Body of pancreas (tissue), 4 donors: Measurements from ENCODE around the gene LMX1A. TPM values are rescaled to one million over a fixed set of nuclear protein-coding genes. Genes with fewer than 3 reads are reported as not detected.
A peak's percentile ranks its signal among the peaks of the same experiment; 100 is the strongest.

ENCODE experiments used
- ATAC-seq: fragments of 150-250 bp; one replicate; pipeline ENCODE4 v1.9.1; 2016
- DNase-seq, 4 donors: peaks; one replicate each; pipeline ENCODE4 v3.0.0-alpha.2; 2019
- H3K27ac ChIP-seq, 4 donors: fragments of 200-600 bp; sonication (generic); 1 replicate in 3 of 4; 2 replicates in 1 of 4; pipeline versions ENCODE4 v1.5.1 to v1.6.1; 2016 to 2019; ENCODE audit warnings: mild to moderate bottlenecking in 1 of 4, mixed read lengths in 1 of 4, moderate library complexity in 1 of 4
- H3K27me3 ChIP-seq, 2 donors: fragments of 200-600 bp; sonication (generic); one replicate each; pipeline ENCODE4 v1.6.0; 2016; ENCODE audit warnings: mild to moderate bottlenecking in 1 of 2
- H3K36me3 ChIP-seq, 2 donors: fragments of 200-600 bp; sonication (generic); replicated peaks in 1 of 2; 2 replicates each; pipeline ENCODE4 v1.5.1; 2016; ENCODE audit warnings: low read depth in 2 of 2; ENCODE audit not compliant: insufficient read depth in 1 of 2
- H3K4me1 ChIP-seq: fragments of 200-600 bp; sonication (generic); one replicate; pipeline ENCODE4 v1.6.0; 2016
- H3K4me3 ChIP-seq, 2 donors: fragments of 200-600 bp; sonication (generic); 1 replicate in 1 of 2; 2 replicates in 1 of 2; pipeline ENCODE4 v1.5.1; 2016 to 2019
- H3K9me3 ChIP-seq, 3 donors: fragments of 200-600 bp; sonication (generic); 1 replicate in 2 of 3; 2 replicates in 1 of 3; pipeline ENCODE4 v1.5.1; 2016
- POLR2A ChIP-seq, 3 donors: fragments of 450-650 bp; IDR thresholded peaks; one replicate each; pipeline ENCODE4 v1.6.1; 2016; ENCODE audit warnings: antibody characterized with exemption in 3 of 3, mild to moderate bottlenecking in 2 of 3
- WGBS, 2 donors: methylation state at CpG; one replicate each; pipeline ENCODE4 v1.1.5; 2017; 5-methylcytosine and 5-hydroxymethylcytosine counted together
- intact Hi-C: fragments of 100-400 bp; cut with DNase I; formaldehyde crosslinking; loops from one replicate; pipeline ENCODE4 v1.15.1; 2023
- total RNA-seq, 2 donors: library from RNA; depleted of rRNA; stranded (reverse); fragments of >200 nt; gene quantifications; one replicate each; pipeline ENCODE4 v1.1.0, GENCODE V29; 2016
- TF ChIP-seq, protein P1 (sequence below), 7 experiments: fragments of 450-650 bp in 4 of 7; fragments of 200-600 bp in 3 of 7; sonication (generic) in 3 of 7; IDR thresholded peaks; one replicate each; pipeline ENCODE4 v1.5.1; 2016 to 2019; ENCODE audit warnings: antibody characterized with exemption in 7 of 7

LMX1A gene
- total RNA-seq, 2 donors from 2014 or later: not detected

DNA sequence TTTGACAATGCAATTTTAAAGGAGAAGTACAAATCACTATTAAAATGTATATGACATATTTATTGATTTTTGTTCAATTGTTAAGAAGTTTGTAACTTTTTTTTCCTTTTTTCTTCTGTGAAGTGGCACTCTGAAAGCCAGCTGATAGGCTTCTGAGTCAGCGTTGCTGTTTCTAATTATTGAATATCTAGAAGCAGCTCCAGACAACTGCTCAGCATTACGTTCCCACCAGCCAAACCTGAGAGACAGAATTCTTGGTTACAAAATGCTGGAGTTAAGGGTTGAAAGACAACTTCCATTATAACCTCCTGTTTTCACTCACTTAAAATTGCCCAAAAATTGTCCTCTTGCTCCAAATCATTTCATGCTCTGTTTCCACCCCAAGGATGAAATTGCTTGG is 31.4 kb upstream of the LMX1A start:
- no peak for ATAC-seq
- H3K4me3 ChIP-seq: no peak overlapping the region
- H3K27me3 ChIP-seq: no peaks in the 10 kb centered on the region
- WGBS, 2 donors: 48 to 52% methylated on average over 2 of the region's 2 CpGs
- TF ChIP-seq, protein P1, sequence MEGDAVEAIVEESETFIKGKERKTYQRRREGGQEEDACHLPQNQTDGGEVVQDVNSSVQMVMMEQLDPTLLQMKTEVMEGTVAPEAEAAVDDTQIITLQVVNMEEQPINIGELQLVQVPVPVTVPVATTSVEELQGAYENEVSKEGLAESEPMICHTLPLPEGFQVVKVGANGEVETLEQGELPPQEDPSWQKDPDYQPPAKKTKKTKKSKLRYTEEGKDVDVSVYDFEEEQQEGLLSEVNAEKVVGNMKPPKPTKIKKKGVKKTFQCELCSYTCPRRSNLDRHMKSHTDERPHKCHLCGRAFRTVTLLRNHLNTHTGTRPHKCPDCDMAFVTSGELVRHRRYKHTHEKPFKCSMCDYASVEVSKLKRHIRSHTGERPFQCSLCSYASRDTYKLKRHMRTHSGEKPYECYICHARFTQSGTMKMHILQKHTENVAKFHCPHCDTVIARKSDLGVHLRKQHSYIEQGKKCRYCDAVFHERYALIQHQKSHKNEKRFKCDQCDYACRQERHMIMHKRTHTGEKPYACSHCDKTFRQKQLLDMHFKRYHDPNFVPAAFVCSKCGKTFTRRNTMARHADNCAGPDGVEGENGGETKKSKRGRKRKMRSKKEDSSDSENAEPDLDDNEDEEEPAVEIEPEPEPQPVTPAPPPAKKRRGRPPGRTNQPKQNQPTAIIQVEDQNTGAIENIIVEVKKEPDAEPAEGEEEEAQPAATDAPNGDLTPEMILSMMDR (IDR thresholded peaks at IDR 0.05): no peak
- TF ChIP-seq POLR2A (IDR thresholded peaks at IDR 0.05): no peak
- H3K9me3 ChIP-seq: no peaks in the 10 kb centered on the region
- H3K27ac ChIP-seq: no peak overlapping the region
- no peak for DNase-seq
- no peaks in the 10 kb centered on the region for H3K36me3 ChIP-seq
- intact Hi-C loops: no loop called here
- peaks cover 1% of the 10 kb centered on the region for H3K4me1 ChIP-seq

DNA sequence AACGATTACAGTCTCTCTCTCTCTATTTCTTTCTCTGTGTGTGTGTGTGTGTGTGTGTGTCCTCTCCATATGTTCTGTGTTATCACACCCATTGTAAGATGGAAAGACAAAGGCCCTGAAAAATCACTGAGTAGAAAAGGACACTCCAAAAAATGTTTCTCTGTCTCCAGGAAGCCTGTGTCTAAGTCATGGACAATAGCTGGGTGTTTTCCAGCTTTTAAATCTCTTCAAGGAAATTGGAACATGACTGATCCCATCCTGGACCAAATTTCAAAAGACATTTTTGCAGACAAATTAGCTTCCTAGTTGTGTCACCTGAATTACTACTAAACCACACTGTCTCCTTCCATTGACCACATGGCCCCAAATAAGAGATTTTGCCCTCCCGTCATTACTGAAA is 31.0 kb upstream of the LMX1A start:
- Histone ChIP-seq H3K4me1 (no peaks in the 10 kb centered on the region), H3K4me3 (no peak overlapping the region), H3K9me3 (no peaks in the 10 kb centered on the region), H3K36me3 (no peaks in the 10 kb centered on the region), H3K27me3 (no peaks in the 10 kb centered on the region), H3K27ac (no peak overlapping the region)
- intact Hi-C loops: no loop called here
- 73% methylated on average over 2 of the region's 2 CpGs for WGBS, 2 donors
- no peak for DNase-seq
- TF ChIP-seq, protein P1 (IDR thresholded peaks at IDR 0.05): no peak
- no peak for TF ChIP-seq POLR2A (IDR thresholded peaks at IDR 0.05)
- no peak for ATAC-seq

DNA sequence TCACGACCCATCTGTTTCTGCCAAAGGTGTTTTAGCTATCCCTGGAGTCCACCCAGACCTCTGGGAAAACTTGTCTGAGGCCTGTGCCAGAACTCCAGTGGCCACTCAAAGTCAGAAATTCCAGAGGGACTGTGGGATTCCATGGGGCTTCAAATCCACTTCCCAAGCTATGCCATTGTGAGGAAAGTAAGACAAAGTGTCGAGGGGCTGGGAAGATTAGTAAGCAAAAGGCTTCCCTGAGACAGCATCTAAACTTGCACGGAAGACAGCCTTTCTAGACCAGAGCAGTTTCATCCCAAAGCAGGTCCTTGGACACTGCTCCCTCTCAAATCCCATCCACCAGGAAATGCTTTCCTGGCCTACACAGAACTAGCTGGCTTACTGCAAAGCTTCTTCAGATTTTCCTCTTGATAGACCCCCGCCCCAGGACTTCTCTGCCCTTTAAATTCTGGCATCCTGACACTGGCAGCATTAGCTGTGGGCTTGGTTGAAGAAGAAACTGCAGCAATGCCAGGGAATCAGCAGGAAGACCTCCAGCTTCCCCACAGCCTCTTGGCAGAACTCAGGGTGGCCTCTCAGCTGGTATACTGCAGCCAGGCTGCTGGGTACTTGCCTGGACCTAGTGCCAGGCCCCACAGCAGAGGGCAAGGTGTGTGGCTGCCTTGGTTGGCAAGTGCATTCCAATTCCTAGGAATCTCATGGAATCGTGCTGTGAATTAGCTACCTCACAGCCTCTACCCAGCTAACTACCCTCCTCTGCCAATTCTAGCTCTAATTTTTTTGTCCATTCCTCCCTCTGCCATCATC is 27.3 kb upstream of the LMX1A start:
- TF ChIP-seq, protein P1 (IDR thresholded peaks at IDR 0.05): no peak
- TF ChIP-seq POLR2A (IDR thresholded peaks at IDR 0.05): no peak
- no peaks in the 10 kb centered on the region for H3K27me3 ChIP-seq
- 64 to 71% methylated on average over 5 of the region's 5 CpGs for WGBS, 2 donors
- H3K36me3 ChIP-seq: no peaks in the 10 kb centered on the region
- intact Hi-C loops: no loop called here
- no peaks in the 10 kb centered on the region for H3K4me1 ChIP-seq
- no peaks in the 10 kb centered on the region for H3K9me3 ChIP-seq
- no peak for DNase-seq
- no peak overlapping the region for H3K27ac ChIP-seq
- H3K4me3 ChIP-seq: no peak overlapping the region
- no peak for ATAC-seq

DNA sequence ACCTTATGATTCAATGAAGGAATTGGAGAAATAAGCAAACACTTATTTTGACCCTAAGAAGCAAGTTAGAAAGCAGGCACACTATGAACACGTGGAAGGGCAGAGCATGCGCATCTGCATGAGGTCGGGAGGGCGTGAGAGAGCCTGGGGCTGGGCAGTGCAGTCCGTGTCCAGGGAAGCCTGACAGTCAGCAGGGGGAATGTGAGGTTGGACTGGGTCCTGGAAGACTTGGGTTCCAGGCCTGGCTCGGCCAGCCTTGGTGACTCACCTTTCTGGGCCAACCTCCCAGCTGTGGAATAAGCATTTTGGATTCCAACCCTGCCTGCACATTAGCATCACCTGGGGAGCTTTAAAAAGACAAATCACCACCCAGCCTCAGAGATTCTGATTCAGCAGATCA is 26.6 kb upstream of the LMX1A start:
- TF ChIP-seq POLR2A (IDR thresholded peaks at IDR 0.05): no peak
- TF ChIP-seq, protein P1 (IDR thresholded peaks at IDR 0.05): no peak
- intact Hi-C loops: no loop called here
- Histone ChIP-seq H3K27me3 (no peaks in the 10 kb centered on the region), H3K27ac (no peak overlapping the region), H3K36me3 (no peaks in the 10 kb centered on the region), H3K4me3 (no peak overlapping the region), H3K4me1 (no peaks in the 10 kb centered on the region), H3K9me3 (no peaks in the 10 kb centered on the region)
- 68% methylated on average over 6 of the region's 6 CpGs for WGBS, 2 donors
- DNase-seq (peak in 2 of 4 donors; percentile 11 to 26), ATAC-seq (peak; percentile 27)
